Activated B cell treated with CpG ODN at 0.5 μM for 24 hours (primary cell): Measurements from ENCODE around the gene PDZRN4. TPM values are rescaled to one million over a fixed set of nuclear protein-coding genes. Genes with fewer than 3 reads are reported as not detected.
"Not testable (repeated sequence)": the region's sequence is repeated elsewhere in the genome, so short reads cannot be mapped to it uniquely, and the experiment has no call there.

ENCODE experiments used
- ATAC-seq: fragments of 200-7000 bp; cut with Tn5 transposase; one replicate; pipeline ENCODE4 v1.10.0; 2021; ENCODE audit warnings: low read depth, mild to moderate bottlenecking, moderate library complexity
- CTCF ChIA-PET: fragments of 350-600 bp; sonication (Branson Sonifier 250); formaldehyde crosslinking; loops from one replicate; lab custom pipeline; 2021; ENCODE audit warnings: antibody characterized with exemption; lab: Charles Lee
- POLR2A ChIA-PET: fragments of 350-600 bp; sonication (Branson Sonifier 250); formaldehyde crosslinking; loops from one replicate; lab custom pipeline; 2021; ENCODE audit warnings: antibody characterized with exemption; lab: Charles Lee
- DNase-seq: peaks from one replicate; pipeline ENCODE4 v3.0.0; 2022
- H3K27ac Mint-ChIP-seq: one replicate; pipeline ENCODE4 v1.8.0; 2020; ENCODE audit warnings: mixed read lengths
- H3K27me3 Mint-ChIP-seq: one replicate; pipeline ENCODE4 v1.8.0; 2021; ENCODE audit warnings: mixed read lengths
- H3K36me3 Mint-ChIP-seq: one replicate; pipeline ENCODE4 v1.8.0; 2021; ENCODE audit warnings: low read depth, mixed read lengths
- H3K4me1 Mint-ChIP-seq: one replicate; pipeline ENCODE4 v1.8.0; 2021; ENCODE audit warnings: mixed read lengths
- H3K4me3 Mint-ChIP-seq: one replicate; pipeline ENCODE4 v1.8.0; 2020; ENCODE audit warnings: mild to moderate bottlenecking, mixed read lengths
- H3K9me3 Mint-ChIP-seq: one replicate; pipeline ENCODE4 v1.8.0; 2020; ENCODE audit warnings: mixed read lengths
- CTCF ChIP-seq: fragments of 200-600 bp; IDR thresholded peaks from one replicate; pipeline ENCODE4 v1.8.0; 2022; ENCODE audit warnings: antibody characterized with exemption, mild to moderate bottlenecking
- intact Hi-C: fragments of 100-400 bp; cut with micrococcal nuclease; formaldehyde crosslinking; loops from one replicate; pipeline ENCODE4 v1.15.1; 2024
- total RNA-seq: library from RNA; stranded (reverse); gene quantifications from 2 replicates; pipeline ENCODE4 v1.2.3, GENCODE V29; 2022

The PDZRN4 gene
- total RNA-seq, 1 donor from 2014 or later: not detected

- Mint-ChIP-seq H3K27ac (no peak overlapping the region), H3K4me1 (no peaks in the 10 kb centered on the region), H3K4me3 (no peak overlapping the region), H3K27me3 (peaks cover 2% of the 10 kb centered on the region), H3K36me3 (no peaks in the 10 kb centered on the region), H3K9me3 (no peaks in the 10 kb centered on the region)
- DNase-seq (no peak), ATAC-seq (no peak)
- intact Hi-C loops: no loop called here
- POLR2A ChIA-PET: no interaction called here
- TF ChIP-seq CTCF: no peak
- CTCF ChIA-PET: no interaction called here
These were observed 349.4 kb downstream of the PDZRN4 start for GRCh38 chr12:41537522-41537921.

GRCh38 chr12:41545761-41546160 lies 357.6 kb downstream of the PDZRN4 start:
- Mint-ChIP-seq H3K36me3 (no peaks in the 10 kb centered on the region), H3K4me3 (no peak overlapping the region), H3K4me1 (no peaks in the 10 kb centered on the region), H3K27me3 (no peaks in the 10 kb centered on the region), H3K27ac (no peak overlapping the region), H3K9me3 (no peaks in the 10 kb centered on the region)
- no peak for TF ChIP-seq CTCF
- ChIA-PET POLR2A (no interaction called here), CTCF (no interaction called here)
- no peak for ATAC-seq
- intact Hi-C loops: no loop called here
- DNase-seq: no peak

GRCh38 chr12:41547071-41547470 lies 359.0 kb downstream of the PDZRN4 start:
- DNase-seq, H3K4me3 Mint-ChIP-seq, H3K9me3 Mint-ChIP-seq, CTCF ChIA-PET, intact Hi-C loops, H3K27me3 Mint-ChIP-seq, POLR2A ChIA-PET, ATAC-seq, H3K4me1 Mint-ChIP-seq, H3K36me3 Mint-ChIP-seq, H3K27ac Mint-ChIP-seq: not testable (repeated sequence)

GRCh38 chr12:41548926-41549325 lies 360.8 kb downstream of the PDZRN4 start:
- H3K4me1 Mint-ChIP-seq: no peaks in the 10 kb centered on the region
- DNase-seq: no peak
- no peaks in the 10 kb centered on the region for H3K36me3 Mint-ChIP-seq
- H3K4me3 Mint-ChIP-seq: no peak overlapping the region
- no peak overlapping the region for H3K27ac Mint-ChIP-seq
- TF ChIP-seq CTCF: no peak
- no peaks in the 10 kb centered on the region for H3K9me3 Mint-ChIP-seq
- POLR2A ChIA-PET: no interaction called here
- no peak for ATAC-seq
- no peaks in the 10 kb centered on the region for H3K27me3 Mint-ChIP-seq
- CTCF ChIA-PET: no interaction called here
- intact Hi-C loops: no loop called here

GRCh38 chr12:41552588-41552987 lies 364.5 kb downstream of the PDZRN4 start:
- Mint-ChIP-seq H3K4me1 (no peaks in the 10 kb centered on the region), H3K27me3 (no peaks in the 10 kb centered on the region), H3K27ac (no peak overlapping the region), H3K4me3 (no peak overlapping the region), H3K9me3 (no peaks in the 10 kb centered on the region), H3K36me3 (no peaks in the 10 kb centered on the region)
- CTCF ChIA-PET: no interaction called here
- no peak for ATAC-seq
- DNase-seq: no peak
- POLR2A ChIA-PET: no interaction called here
- TF ChIP-seq CTCF: no peak
- intact Hi-C loops: no loop called here

GRCh38 chr12:41556176-41556575 lies 368.1 kb downstream of the PDZRN4 start:
- ChIA-PET POLR2A (no interaction called here), CTCF (no interaction called here)
- ATAC-seq (no peak), DNase-seq (no peak)
- intact Hi-C loops: no loop called here
- Mint-ChIP-seq H3K27ac (no peak overlapping the region), H3K36me3 (no peaks in the 10 kb centered on the region), H3K4me1 (no peaks in the 10 kb centered on the region), H3K27me3 (no peaks in the 10 kb centered on the region), H3K4me3 (no peak overlapping the region), H3K9me3 (no peaks in the 10 kb centered on the region)
- TF ChIP-seq CTCF: no peak
